ENCODE results near the gene FAM161A. TPM values are rescaled to one million over a fixed set of nuclear protein-coding genes. Genes with fewer than 3 reads are reported as not detected.

The FAM161A gene
- total and polyA plus RNA-seq, 5 donors from 2014 or later: 0.74 to 2.2 (median 1.8) TPM

- peaks cover 0 to 2% (median 0%) of the 10 kb centered on the region in 7 donors for H3K9me3 Mint-ChIP-seq
- no peak overlapping the region for H3K27ac ChIP-seq (ENCODE audit: insufficient read depth, low read length, poor library complexity, severe bottlenecking)
Observed at GRCh38 chr2:61792355-61792890, 61.4 kb downstream of the FAM161A start.

GRCh38 chr2:61789807-61790602 lies 63.9 kb downstream of the FAM161A start:
- H3K4me3 ChIP-seq (ENCODE audit: low read depth, low read length): no peak overlapping the region
- no peaks in the 10 kb centered on the region for H3K36me3 ChIP-seq (ENCODE audit: control insufficient read depth, insufficient read depth, low read length)
- Mint-ChIP-seq H3K27me3 (peaks cover 19% of the 10 kb centered on the region), H3K9me3 (peaks cover 0 to 2% (median 0%) of the 10 kb centered on the region in 7 donors), H3K4me3 (no peak overlapping the region), H3K4me1 (peaks cover 0 to 7% (median 5%) of the 10 kb centered on the region in 4 donors), H3K27ac (peak overlapping the region in 1 of 3 donors; percentile 17), H3K36me3 (no peaks in the 10 kb centered on the region)
- H3K27me3 ChIP-seq (ENCODE audit: control insufficient read depth, insufficient read depth, low read length): peaks cover 3% of the 10 kb centered on the region
- no peak for DNase-seq
- no peaks in the 10 kb centered on the region for H3K4me1 ChIP-seq (ENCODE audit: control insufficient read depth, insufficient read depth, low read length, poor library complexity, severe bottlenecking)
- ATAC-seq (ENCODE audit: low read depth in 2 of 2): no peak
- no peak overlapping the region for H3K27ac ChIP-seq (ENCODE audit: insufficient read depth, low read length, poor library complexity, severe bottlenecking)
- H3K9me3 ChIP-seq (ENCODE audit: control insufficient read depth in 2 of 2, low read length in 2 of 2): no peaks in the 10 kb centered on the region

More at GRCh38 chr2:61792355-61792890, 61.4 kb downstream of the FAM161A start:
- ATAC-seq (ENCODE audit: low read depth in 2 of 2): no peak
- Histone ChIP-seq H3K9me3 (ENCODE audit: control insufficient read depth in 2 of 2, low read length in 2 of 2) (no peaks in the 10 kb centered on the region), H3K27me3 (ENCODE audit: control insufficient read depth, insufficient read depth, low read length) (peaks cover 3% of the 10 kb centered on the region), H3K4me3 (ENCODE audit: low read depth, low read length) (no peak overlapping the region), H3K36me3 (ENCODE audit: control insufficient read depth, insufficient read depth, low read length) (no peaks in the 10 kb centered on the region), H3K4me1 (ENCODE audit: control insufficient read depth, insufficient read depth, low read length, poor library complexity, severe bottlenecking) (no peaks in the 10 kb centered on the region)
- Mint-ChIP-seq H3K36me3 (no peaks in the 10 kb centered on the region), H3K27ac (no peak overlapping the region), H3K4me3 (peak overlapping the region in 1 of 4 donors; percentile 4), H3K4me1 (peaks cover 0 to 7% (median 5%) of the 10 kb centered on the region in 4 donors), H3K27me3 (peaks cover 19% of the 10 kb centered on the region)
- DNase-seq: no peak

GRCh38 chr2:61787941-61788563 lies 65.8 kb downstream of the FAM161A start:
- Mint-ChIP-seq H3K4me3 (no peak overlapping the region), H3K36me3 (no peaks in the 10 kb centered on the region), H3K9me3 (no peaks in the 10 kb centered on the region), H3K4me1 (peaks cover 0 to 5% (median under 1%) of the 10 kb centered on the region in 4 donors), H3K27me3 (peaks cover 15% of the 10 kb centered on the region), H3K27ac (no peak overlapping the region)
- no peak for ATAC-seq (ENCODE audit: low read depth in 2 of 2)
- no peaks in the 10 kb centered on the region for H3K36me3 ChIP-seq (ENCODE audit: control insufficient read depth, insufficient read depth, low read length)
- H3K27me3 ChIP-seq (ENCODE audit: control insufficient read depth, insufficient read depth, low read length): peaks cover 3% of the 10 kb centered on the region
- no peaks in the 10 kb centered on the region for H3K9me3 ChIP-seq (ENCODE audit: control insufficient read depth in 2 of 2, low read length in 2 of 2)
- H3K4me1 ChIP-seq (ENCODE audit: control insufficient read depth, insufficient read depth, low read length, poor library complexity, severe bottlenecking): no peaks in the 10 kb centered on the region
- H3K4me3 ChIP-seq (ENCODE audit: low read depth, low read length): no peak overlapping the region
- H3K27ac ChIP-seq (ENCODE audit: insufficient read depth, low read length, poor library complexity, severe bottlenecking): no peak overlapping the region
- DNase-seq: no peak

GRCh38 chr2:61786876-61787275 lies 67.0 kb downstream of the FAM161A start:
- Histone ChIP-seq H3K36me3 (ENCODE audit: control insufficient read depth, insufficient read depth, low read length) (no peaks in the 10 kb centered on the region), H3K9me3 (ENCODE audit: control insufficient read depth in 2 of 2, low read length in 2 of 2) (no peaks in the 10 kb centered on the region), H3K27me3 (ENCODE audit: control insufficient read depth, insufficient read depth, low read length) (peaks cover 5% of the 10 kb centered on the region), H3K4me3 (ENCODE audit: low read depth, low read length) (no peak overlapping the region), H3K4me1 (ENCODE audit: control insufficient read depth, insufficient read depth, low read length, poor library complexity, severe bottlenecking) (no peaks in the 10 kb centered on the region), H3K27ac (ENCODE audit: insufficient read depth, low read length, poor library complexity, severe bottlenecking) (no peak overlapping the region)
- ATAC-seq (ENCODE audit: low read depth in 2 of 2): no peak
- Mint-ChIP-seq H3K4me3 (no peak overlapping the region), H3K4me1 (peaks cover 0 to 2% (median 0%) of the 10 kb centered on the region in 4 donors), H3K27me3 (peaks cover 18% of the 10 kb centered on the region), H3K9me3 (peaks cover 0 to under 1% (median 0%) of the 10 kb centered on the region in 7 donors), H3K27ac (no peak overlapping the region), H3K36me3 (no peaks in the 10 kb centered on the region)
- no peak for DNase-seq

GRCh38 chr2:61785583-61785982 lies 68.3 kb downstream of the FAM161A start:
- H3K4me1 ChIP-seq (ENCODE audit: control insufficient read depth, insufficient read depth, low read length, poor library complexity, severe bottlenecking): no peaks in the 10 kb centered on the region
- H3K36me3 Mint-ChIP-seq: no peaks in the 10 kb centered on the region
- DNase-seq: no peak
- no peak overlapping the region for H3K4me3 Mint-ChIP-seq
- H3K27me3 Mint-ChIP-seq: peaks cover 22% of the 10 kb centered on the region
- H3K9me3 Mint-ChIP-seq: peaks cover 0 to 7% (median 0%) of the 10 kb centered on the region in 7 donors
- no peak overlapping the region for H3K27ac Mint-ChIP-seq
- no peak overlapping the region for H3K4me3 ChIP-seq (ENCODE audit: low read depth, low read length)
- H3K36me3 ChIP-seq (ENCODE audit: control insufficient read depth, insufficient read depth, low read length): no peaks in the 10 kb centered on the region
- H3K4me1 Mint-ChIP-seq: peaks cover 0 to 2% (median 0%) of the 10 kb centered on the region in 4 donors
- no peak overlapping the region for H3K27ac ChIP-seq (ENCODE audit: insufficient read depth, low read length, poor library complexity, severe bottlenecking)
- peaks cover 0 to 5% of the 10 kb centered on the region in 2 experiments for H3K9me3 ChIP-seq (ENCODE audit: control insufficient read depth in 2 of 2, low read length in 2 of 2)
- peaks cover 5% of the 10 kb centered on the region for H3K27me3 ChIP-seq (ENCODE audit: control insufficient read depth, insufficient read depth, low read length)
- no peak for ATAC-seq (ENCODE audit: low read depth in 2 of 2)

GRCh38 chr2:61784643-61785042 lies 69.2 kb downstream of the FAM161A start:
- peaks cover 2% of the 10 kb centered on the region for H3K27me3 ChIP-seq (ENCODE audit: control insufficient read depth, insufficient read depth, low read length)
- Mint-ChIP-seq H3K27me3 (peaks cover 22% of the 10 kb centered on the region), H3K36me3 (no peaks in the 10 kb centered on the region)

GRCh38 chr2:61775956-61776570 lies 77.8 kb downstream of the FAM161A start:
- no peaks in the 10 kb centered on the region for H3K36me3 ChIP-seq (ENCODE audit: control insufficient read depth, insufficient read depth, low read length)
- H3K4me1 ChIP-seq (ENCODE audit: control insufficient read depth, insufficient read depth, low read length, poor library complexity, severe bottlenecking): no peaks in the 10 kb centered on the region
- peaks cover 51% of the 10 kb centered on the region for H3K27me3 Mint-ChIP-seq
- H3K27ac ChIP-seq (ENCODE audit: insufficient read depth, low read length, poor library complexity, severe bottlenecking): no peak overlapping the region
- ATAC-seq (ENCODE audit: low read depth in 2 of 2) (no peak), DNase-seq (no peak)
- H3K4me3 Mint-ChIP-seq: no peak overlapping the region
- H3K36me3 Mint-ChIP-seq: no peaks in the 10 kb centered on the region
- H3K9me3 ChIP-seq (ENCODE audit: control insufficient read depth in 2 of 2, low read length in 2 of 2): peaks cover 0 to 4% of the 10 kb centered on the region in 2 experiments
- H3K9me3 Mint-ChIP-seq: peaks cover 0 to 8% (median 2%) of the 10 kb centered on the region in 7 donors
- H3K27me3 ChIP-seq (ENCODE audit: control insufficient read depth, insufficient read depth, low read length): peaks cover 14% of the 10 kb centered on the region
- H3K4me1 Mint-ChIP-seq: no peaks in the 10 kb centered on the region
- no peak overlapping the region for H3K4me3 ChIP-seq (ENCODE audit: low read depth, low read length)
- H3K27ac Mint-ChIP-seq: no peak overlapping the region

More at GRCh38 chr2:61784643-61785042, 69.2 kb downstream of the FAM161A start:
- DNase-seq: no peak
- ATAC-seq (ENCODE audit: low read depth in 2 of 2): no peak
- H3K4me3 Mint-ChIP-seq: no peak overlapping the region
- Histone ChIP-seq H3K4me3 (ENCODE audit: low read depth, low read length) (no peak overlapping the region), H3K9me3 (ENCODE audit: control insufficient read depth in 2 of 2, low read length in 2 of 2) (peaks cover 0 to 5% of the 10 kb centered on the region in 2 experiments), H3K4me1 (ENCODE audit: control insufficient read depth, insufficient read depth, low read length, poor library complexity, severe bottlenecking) (no peaks in the 10 kb centered on the region), H3K36me3 (ENCODE audit: control insufficient read depth, insufficient read depth, low read length) (no peaks in the 10 kb centered on the region), H3K27ac (ENCODE audit: insufficient read depth, low read length, poor library complexity, severe bottlenecking) (no peak overlapping the region)
- H3K4me1 Mint-ChIP-seq: peaks cover 0 to 2% (median 0%) of the 10 kb centered on the region in 4 donors
- peaks cover 0 to 11% (median 2%) of the 10 kb centered on the region in 7 donors for H3K9me3 Mint-ChIP-seq
- H3K27ac Mint-ChIP-seq: no peak overlapping the region
